Measurements from ENCODE around the gene GMDS.

GMDS gene

DNA sequence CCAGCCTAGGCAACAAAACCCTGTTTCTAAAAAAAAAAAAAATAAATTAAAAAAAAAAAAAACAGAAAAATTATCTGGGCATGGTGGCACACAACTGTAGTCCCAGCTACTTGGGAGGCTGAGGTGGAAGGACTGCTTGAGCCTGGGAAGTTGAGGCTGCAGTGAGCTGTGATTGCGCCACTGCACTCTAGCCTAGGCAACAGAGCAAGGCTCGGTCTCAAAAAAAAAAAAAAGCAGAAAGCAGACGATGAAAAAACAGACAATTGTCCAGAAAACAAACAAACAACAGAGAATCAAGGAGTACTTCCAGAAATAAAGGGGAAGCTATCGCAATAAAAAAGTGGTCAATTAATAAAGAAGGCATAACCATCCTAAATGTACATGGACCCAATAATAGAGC is 229.4 kb downstream of the GMDS start:
- FAIRE-seq (no peak), DNase-seq (ENCODE audit: insufficient read length, low spot score) (no peak)

DNA sequence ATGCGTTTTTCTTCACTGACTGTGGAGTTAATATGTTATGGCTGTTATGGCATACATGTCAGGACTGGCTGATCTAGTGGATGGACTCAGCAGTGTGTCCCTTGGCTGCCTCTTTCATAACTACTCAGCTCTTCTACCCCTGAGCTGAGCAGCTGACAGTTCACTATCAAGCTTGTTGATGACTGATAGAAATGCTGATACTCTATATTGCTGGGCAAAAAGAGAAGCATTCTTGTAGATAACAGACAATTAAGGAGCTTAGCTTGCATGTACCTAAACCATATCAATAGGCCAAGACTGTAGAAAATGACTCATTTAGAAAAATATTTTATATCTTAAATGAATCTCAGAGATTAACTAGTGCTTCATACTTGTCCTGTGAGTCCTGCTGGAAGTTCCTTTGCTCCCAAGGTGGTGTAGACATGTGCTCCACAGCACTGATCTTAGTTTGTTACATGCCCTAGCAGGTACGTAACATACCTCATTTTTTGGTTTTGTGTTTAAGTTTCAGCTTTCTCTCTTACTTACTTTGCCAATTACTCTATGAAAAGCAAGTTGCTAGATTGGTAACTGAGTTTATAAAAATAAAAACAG is 236.9 kb downstream of the GMDS start:
- FAIRE-seq (no peak), DNase-seq (ENCODE audit: insufficient read length, low spot score) (no peak)

DNA sequence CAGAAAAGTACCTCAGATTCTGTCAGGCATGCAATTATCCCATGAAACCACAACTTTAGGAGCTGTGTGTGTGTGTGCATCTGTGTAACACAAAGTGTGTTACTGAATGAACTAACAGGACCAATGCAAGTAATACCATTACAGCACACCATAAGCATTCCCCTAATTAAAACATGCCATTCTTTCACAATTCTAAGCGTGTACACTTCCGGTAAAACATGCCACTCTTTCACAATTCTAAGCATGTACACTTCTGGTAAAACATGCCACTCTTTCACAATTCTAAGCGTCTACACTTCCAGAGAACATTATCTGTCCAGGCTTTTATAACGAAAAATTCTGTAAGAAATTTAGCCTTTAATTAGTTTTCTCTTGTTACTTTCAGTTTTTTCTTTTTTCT is 238.2 kb downstream of the GMDS start:
- no peak for DNase-seq (ENCODE audit: insufficient read length, low spot score)

DNA sequence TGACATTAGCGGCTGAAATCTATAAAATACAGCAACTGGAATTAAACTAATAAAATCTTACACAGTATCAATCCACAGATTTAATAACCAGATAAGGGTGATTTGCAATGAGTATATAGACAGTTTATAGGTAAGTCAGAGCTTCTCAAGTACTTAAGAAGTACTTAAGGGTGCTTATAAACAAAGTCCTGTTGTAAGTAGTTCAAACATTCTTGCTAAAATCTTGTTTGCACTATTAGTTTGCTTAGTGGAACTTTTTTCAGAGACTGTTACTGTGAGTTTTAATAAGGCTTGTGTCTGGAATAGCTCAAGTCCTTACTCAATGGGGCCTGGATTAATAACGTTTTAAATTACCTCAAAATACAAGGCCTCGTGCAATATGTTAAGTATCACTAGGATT is 240.5 kb downstream of the GMDS start:
- FAIRE-seq (no peak), DNase-seq (ENCODE audit: insufficient read length, low spot score) (no peak)

More for the DNA sequence above, 238.2 kb downstream of the GMDS start:
- FAIRE-seq: no peak

DNA sequence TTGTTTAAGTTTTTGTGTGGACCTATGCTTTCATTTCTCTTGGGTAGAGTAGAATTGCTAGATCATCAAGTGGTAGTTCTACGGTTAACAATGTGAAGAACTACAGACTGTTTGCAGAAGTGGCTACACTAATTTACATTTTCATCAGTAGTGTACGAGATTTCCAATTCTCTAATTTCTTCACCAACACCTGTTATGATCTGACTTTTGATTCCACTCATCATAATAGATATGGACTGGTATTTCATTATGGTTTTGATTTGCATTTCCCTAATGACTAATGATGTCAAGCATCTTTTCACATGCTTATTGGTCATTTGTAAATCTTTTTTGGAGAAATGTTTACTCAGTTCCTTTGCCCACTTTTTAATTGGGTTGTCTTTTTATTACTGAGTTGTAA is 244.4 kb downstream of the GMDS start:
- FAIRE-seq (no peak), DNase-seq (ENCODE audit: insufficient read length, low spot score) (no peak)

DNA sequence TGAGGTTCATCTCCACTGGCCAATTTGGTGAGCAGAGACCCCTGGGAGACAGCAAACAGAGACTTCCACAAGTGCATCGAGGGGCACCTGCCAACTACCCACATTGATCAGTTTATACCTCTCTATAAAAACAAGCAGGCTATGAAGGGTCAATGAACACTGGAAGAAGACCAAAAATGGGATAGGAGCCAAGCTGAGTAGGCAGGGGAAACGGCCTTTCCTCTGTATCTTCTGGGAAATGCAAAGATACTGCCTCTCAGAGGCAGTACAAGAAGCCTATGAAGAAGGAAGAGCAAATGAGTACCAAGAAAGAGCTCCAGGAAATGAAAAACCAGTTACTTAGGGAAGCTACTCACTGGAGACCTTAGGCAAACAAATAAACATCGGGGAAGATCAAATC is 247.7 kb downstream of the GMDS start:
- FAIRE-seq (no peak), DNase-seq (ENCODE audit: insufficient read length, low spot score) (no peak)

DNA sequence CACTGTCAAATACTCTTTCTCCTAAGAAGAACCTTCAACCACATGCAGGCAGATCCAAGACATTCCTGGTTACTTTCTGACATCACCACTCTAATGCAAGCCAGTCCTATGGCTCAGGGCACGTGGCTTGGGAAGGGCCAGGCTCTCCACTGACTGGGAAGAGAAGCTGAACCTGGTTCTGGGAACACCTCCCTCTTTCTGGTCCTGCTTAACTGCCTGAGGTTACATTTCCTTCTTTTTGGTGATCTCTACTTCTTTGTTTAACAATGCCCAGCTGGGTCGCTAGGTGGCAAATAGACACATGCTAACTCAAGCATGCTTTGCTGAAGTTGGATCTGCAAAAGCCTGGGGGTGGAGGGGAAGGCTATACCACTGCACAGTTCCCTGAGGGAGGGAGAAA is 249.8 kb downstream of the GMDS start:
- FAIRE-seq: no peak
- no peak for DNase-seq (ENCODE audit: insufficient read length, low spot score)

DNA sequence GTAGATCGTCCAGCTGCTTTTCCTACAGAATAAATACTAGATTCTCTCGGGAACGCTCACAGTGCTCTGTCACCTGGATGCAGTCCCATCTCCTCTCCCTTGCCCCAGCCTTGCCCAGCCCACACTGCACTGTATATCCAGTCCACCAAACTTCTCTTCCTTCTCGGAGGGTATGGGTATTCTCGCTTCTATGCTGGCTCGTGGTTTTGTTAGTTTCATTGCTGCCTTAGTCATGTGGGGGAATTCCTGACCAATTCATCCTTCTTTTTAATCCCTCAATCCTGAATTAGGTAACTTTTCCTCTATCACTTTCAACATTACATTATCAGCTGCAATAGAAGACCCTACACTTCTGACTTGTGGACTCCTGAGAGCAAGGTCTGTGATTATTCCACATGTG is 252.4 kb downstream of the GMDS start:
- FAIRE-seq: no peak
- no peak for DNase-seq (ENCODE audit: insufficient read length, low spot score)

DNA sequence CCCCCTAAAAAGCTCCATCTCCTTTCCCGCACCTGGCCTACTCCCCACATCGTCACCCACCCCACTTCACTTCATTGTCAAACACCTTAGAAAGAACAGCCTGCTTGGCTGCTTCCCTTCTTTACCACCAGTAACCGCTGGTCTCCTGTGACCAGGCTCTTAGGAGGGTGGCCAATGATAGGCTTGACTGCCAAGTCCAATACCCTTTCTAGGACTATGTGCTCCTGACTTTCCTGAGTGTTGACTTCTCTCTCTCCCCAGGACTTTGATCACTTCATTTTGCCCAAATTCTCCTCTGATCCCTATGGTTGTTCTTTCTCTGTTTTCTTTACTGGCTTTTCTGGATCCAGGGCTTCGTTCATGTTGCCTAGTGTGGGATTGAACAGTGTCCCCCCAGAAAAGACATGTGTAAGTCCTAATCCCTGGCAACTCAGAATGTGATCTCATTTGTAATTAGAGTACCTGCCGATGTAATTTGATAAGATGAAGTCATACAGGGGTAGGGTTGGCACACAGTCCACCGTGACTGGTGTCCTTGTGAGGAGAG is 254.0 kb downstream of the GMDS start:
- FAIRE-seq (no peak), DNase-seq (ENCODE audit: insufficient read length, low spot score) (no peak)

DNA sequence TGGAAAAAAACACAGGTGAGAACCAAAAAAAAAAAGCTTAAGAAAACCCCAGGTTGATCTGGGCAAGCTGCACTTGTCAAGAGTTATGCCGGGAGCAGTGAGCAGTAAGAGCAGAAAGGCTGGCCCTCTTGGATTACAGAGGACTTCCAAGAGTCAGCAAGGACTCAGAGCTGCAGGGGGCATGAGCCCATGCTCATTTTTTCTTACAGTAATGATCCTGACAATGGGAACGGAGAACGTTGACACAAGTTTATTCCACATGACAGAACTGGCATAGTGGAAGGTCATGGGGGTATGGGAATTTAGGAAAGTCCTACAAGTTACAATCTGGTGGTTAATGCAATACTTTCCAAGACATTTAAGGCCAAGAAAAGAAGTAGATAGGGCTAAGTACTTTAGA is 256.6 kb downstream of the GMDS start:
- DNase-seq (ENCODE audit: insufficient read length, low spot score): no peak

DNA sequence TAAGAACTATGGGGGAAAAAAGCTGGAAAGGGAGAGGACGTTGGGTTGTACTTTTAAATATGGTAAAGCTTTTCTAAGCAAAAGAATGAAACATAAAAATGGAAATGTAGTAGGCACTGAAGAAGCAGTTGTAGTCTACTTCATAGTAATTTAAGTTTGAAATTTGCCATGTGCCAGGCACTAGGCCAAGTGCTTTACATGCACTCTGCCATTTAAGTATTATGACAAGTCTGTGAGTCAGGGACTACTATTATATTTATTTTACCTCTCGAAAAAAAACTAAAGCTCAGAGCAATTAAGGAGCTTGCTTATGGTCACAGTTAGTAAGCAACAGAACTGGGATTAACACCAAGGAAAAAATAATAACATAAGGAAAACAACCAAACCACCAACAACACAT is 257.8 kb downstream of the GMDS start:
- FAIRE-seq (no peak), DNase-seq (ENCODE audit: insufficient read length, low spot score) (no peak)

More for the DNA sequence above, 256.6 kb downstream of the GMDS start:
- no peak for FAIRE-seq

DNA sequence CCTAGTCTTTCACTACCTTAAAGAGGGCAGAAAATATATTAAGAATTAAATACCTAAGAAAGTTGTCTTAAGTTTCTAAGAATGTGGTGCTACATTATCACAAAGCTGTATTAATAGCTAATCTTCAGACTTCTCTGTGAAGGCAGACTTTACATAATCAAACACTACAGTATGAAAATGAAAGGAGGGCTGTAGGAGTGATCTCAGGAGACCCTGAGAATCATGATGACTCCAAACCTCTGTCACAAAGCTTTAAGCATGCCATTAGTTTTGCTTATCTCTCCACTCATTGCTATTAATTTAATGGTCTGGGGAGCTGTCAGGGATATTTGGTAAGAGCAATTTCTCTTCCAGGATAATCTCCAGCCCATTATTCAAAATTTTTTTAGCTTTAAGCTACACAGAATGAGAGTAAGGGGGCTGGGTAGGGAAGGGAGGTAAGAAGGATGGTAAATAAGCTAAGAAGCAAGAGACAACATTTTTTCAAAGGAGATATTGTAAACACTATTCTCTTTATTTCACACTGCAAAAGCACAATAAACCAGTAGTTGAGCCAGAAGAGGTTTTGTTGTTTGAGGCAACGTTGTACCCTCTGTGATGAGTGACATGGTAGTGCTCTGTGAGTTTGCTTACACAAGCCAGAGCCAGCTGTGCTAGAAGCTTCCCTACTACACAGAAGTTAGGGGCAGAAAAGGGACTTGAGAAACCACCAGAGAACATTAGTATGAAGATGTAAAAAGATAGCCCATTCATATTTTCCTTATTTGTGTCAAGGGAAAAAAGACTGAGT is 258.8 kb downstream of the GMDS start:
- no peak for DNase-seq (ENCODE audit: insufficient read length, low spot score)
- FAIRE-seq: no peak

DNA sequence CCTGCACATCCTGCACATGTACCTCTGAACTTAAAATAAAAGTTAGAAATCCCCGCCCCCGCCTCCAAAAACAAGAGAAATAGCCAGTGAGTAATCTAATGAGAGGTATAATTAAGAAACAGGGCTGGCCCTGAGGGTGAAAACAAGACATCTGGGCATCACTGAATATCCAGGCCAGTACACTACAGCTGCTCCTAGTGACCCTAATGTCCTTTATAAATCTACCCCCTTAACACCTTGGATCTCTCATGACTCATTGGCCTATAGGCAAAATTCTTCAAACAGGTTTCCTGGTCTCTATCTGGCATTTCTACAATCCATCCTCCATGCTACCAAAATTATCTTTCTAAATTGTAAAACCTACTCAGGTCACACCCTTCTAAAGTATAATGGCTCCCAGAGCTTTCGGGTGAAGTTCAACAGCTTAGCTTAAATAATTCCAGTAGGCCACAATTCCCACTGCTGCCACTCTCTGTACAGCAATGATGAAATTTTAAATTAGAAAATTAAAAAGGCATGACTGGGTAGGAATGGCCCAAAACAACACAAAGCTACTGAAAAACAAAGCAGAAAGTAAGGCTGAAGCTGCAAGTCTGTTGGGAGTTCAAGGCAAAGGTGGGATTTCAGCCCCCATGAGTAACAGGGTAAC is 260.9 kb downstream of the GMDS start:
- FAIRE-seq: no peak
- no peak for DNase-seq (ENCODE audit: insufficient read length, low spot score)

DNA sequence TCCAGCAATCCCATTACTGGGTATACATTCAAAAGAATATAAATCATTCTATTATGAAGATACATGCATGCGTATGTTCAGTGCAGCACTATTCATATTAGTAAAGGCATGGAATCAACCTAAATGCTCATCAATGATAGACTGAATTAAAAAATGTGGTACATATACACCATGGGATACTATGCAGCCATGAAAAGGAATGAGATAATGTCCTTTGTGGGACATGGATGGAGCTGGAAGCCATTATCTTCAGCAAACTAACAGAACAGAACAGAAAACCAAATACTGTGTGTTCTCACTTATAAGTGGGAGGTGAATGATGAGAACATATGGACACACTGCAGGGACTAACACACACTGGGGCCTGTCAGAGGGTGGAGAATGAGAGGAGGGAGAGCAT is 261.6 kb downstream of the GMDS start:
- FAIRE-seq (no peak), DNase-seq (ENCODE audit: insufficient read length, low spot score) (no peak)

DNA sequence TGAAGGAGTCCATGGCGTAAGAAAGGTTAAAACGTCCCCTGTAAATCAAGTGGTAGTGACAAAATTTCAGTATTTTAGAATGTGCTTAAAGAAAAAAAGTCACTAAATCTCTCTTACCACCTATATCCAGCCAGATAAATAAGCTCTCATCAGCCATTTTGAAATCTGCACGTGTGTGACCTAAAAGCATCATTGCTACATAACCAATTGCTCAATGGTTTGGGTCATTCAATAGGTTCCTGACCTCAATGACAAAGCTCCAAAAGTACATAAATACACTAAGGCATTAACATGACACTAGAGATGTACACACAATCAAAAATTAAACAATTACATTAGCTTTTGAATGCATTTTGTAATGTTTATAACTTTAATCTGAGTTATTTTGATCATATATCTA is 272.4 kb downstream of the GMDS start:
- FAIRE-seq: no peak
- no peak for DNase-seq (ENCODE audit: insufficient read length, low spot score)

DNA sequence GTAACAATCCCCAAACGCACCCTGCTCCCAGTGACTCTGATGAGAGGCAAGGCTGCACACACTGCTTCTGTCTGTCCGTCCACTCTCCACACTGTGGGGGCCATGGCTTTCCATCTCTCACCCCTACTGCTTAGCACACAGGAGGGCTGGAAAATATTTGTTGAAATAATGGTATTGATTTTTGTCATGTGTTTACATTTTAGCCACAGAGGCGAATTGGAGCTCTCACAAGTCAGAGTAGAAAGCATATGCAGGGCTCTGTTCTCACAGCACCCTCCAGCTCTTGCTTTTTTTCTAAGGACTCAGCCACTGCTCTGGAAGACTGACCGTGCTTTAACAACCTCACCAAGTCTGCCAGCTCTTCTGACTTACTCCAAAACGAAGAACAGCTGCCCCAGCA is 273.8 kb downstream of the GMDS start:
- FAIRE-seq: no peak
- DNase-seq (ENCODE audit: insufficient read length, low spot score): no peak

DNA sequence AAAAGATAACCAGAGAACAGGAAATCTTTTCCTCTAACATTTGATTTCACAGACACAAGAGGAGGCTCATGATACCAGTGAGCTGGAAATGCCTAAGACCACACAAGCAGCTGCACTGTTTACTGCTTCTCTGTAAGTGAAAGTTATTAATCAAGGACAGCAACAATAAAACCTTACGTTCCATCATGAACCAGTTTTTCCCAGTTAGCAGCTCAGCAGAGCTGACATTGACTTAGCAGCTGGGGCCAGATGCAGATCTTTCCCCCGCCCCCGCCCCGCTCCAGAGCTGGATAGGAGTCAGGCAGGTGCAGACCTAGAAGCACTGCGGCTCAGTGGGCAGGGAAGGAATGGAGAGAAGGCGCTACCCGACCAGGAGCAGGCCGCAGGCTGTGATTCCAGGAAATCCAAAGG is 275.2 kb downstream of the GMDS start:
- FAIRE-seq: no peak
- DNase-seq (ENCODE audit: insufficient read length, low spot score): no peak

DNA sequence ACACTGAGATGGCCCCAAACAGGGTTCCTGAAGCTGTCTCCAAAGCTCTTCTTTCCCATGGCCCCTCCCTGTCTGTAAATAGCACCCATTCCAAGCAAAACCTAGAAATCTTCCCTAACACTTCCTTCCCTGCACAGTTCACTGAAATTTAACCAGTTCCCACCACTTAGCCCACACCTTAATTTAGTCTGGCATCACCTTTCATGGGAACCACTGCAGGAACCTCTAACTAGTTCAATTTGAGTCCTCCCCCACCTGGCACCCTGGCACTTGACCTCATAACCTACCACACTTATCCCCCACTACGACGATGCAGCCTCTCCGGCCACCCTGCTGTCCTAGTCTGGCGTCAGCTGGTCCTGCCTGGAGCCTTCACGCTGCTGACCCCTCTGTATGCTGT is 278.7 kb downstream of the GMDS start:
- no peak for FAIRE-seq
- DNase-seq (ENCODE audit: insufficient read length, low spot score): no peak

DNA sequence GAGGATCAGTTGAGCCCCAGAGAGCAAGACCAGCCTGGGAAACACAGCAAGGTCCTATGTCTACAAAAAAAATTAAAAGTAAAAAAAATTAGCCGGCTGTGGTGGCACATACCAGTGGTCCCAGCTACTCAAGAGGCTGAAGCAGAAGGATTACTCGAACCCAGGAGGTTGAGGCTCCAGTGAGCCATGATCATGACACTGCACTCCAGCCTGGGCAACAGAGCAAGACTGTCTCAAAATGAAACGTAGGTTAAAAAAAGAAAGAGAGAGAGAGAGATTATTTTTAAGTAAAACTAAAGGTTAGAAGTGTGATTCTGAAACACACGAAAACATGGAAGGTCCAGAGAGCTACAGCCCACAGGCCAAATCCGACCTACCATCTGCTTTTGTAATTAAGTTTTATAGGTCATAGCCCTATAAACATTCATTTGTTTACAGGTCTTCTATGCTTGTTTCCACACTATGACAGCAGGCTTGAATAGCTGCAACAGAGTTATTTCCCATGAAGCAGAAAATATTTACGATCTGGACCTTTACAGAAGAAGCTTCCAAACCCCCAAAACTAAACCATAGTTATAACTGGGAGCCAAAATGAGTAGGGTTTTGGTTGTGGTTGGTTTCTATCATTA is 279.7 kb downstream of the GMDS start:
- FAIRE-seq (no peak), DNase-seq (ENCODE audit: insufficient read length, low spot score) (no peak)

DNA sequence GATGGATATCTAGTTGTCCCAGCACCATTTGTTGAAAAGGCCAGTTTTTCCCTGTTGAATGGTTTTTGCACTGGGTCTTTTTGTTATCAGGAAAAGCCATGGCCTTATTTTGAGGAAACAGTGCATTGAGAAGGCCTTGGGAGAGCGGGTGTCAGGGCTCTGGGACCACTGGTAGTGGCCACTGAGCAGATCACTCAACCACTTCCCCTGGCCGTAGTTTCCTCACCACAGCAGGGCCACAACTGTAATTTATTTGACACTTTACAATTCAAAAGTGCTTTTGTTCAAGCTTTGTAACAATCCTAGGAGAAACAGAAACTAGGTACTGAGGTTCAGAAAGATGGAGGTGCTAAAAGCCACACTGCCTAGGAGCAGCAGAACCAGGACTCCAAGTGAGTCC is 281.8 kb downstream of the GMDS start:
- FAIRE-seq: no peak
- DNase-seq (ENCODE audit: insufficient read length, low spot score): no peak

DNA sequence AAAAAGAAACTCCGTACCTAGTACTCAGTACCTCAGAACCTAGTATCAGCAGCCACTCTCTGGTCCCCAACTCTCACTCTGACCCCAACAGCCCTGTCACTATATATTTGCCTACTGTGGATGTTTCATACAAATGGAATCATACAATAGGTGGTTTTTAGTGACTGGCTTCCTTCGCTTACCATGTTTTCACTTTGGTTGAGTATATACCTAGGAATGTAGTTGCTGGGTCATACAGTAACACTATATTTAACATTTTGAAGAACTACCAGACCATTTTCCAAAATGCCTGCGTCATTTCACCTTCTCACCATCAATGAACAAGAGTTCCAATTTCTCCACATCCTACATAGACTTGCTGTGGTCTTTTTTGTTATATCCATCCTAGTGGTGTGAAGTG is 283.2 kb downstream of the GMDS start:
- FAIRE-seq (no peak), DNase-seq (ENCODE audit: insufficient read length, low spot score) (no peak)

Data from HTR-8/SVneo (cell line).